ENCODE results near the gene CDK14.

GRCh38 chr7:91107460-91107859 is 511.3 kb downstream of the CDK14 start:
- TF ChIP-seq, protein P1, sequence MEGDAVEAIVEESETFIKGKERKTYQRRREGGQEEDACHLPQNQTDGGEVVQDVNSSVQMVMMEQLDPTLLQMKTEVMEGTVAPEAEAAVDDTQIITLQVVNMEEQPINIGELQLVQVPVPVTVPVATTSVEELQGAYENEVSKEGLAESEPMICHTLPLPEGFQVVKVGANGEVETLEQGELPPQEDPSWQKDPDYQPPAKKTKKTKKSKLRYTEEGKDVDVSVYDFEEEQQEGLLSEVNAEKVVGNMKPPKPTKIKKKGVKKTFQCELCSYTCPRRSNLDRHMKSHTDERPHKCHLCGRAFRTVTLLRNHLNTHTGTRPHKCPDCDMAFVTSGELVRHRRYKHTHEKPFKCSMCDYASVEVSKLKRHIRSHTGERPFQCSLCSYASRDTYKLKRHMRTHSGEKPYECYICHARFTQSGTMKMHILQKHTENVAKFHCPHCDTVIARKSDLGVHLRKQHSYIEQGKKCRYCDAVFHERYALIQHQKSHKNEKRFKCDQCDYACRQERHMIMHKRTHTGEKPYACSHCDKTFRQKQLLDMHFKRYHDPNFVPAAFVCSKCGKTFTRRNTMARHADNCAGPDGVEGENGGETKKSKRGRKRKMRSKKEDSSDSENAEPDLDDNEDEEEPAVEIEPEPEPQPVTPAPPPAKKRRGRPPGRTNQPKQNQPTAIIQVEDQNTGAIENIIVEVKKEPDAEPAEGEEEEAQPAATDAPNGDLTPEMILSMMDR (IDR thresholded peaks at IDR 0.05): no peak
- no peak for TF ChIP-seq EP300 (IDR thresholded peaks at IDR 0.05)
- no peak for TF ChIP-seq POLR2A (IDR thresholded peaks at IDR 0.05)

Measured in stomach (tissue), 4 donors.